Upper lobe of left lung (tissue), 4 donors: ENCODE data around the gene NKG7.

Experiments
- POLR2A ChIP-seq, 4 donors: fragments of 450-650 bp; IDR thresholded peaks; one replicate each; pipeline ENCODE4 v1.5.1; 2016 to 2017; ENCODE audit warnings: antibody characterized with exemption in 4 of 4, mild to moderate bottlenecking in 2 of 4
- TF ChIP-seq, protein P1 (sequence below), 6 experiments: fragments of 450-650 bp in 4 of 6; fragments of 200-600 bp in 2 of 6; sonication (generic) in 2 of 6; IDR thresholded peaks; one replicate each; pipeline ENCODE4 v1.5.1; 2016 to 2019; ENCODE audit warnings: antibody characterized with exemption in 6 of 6

DNA sequence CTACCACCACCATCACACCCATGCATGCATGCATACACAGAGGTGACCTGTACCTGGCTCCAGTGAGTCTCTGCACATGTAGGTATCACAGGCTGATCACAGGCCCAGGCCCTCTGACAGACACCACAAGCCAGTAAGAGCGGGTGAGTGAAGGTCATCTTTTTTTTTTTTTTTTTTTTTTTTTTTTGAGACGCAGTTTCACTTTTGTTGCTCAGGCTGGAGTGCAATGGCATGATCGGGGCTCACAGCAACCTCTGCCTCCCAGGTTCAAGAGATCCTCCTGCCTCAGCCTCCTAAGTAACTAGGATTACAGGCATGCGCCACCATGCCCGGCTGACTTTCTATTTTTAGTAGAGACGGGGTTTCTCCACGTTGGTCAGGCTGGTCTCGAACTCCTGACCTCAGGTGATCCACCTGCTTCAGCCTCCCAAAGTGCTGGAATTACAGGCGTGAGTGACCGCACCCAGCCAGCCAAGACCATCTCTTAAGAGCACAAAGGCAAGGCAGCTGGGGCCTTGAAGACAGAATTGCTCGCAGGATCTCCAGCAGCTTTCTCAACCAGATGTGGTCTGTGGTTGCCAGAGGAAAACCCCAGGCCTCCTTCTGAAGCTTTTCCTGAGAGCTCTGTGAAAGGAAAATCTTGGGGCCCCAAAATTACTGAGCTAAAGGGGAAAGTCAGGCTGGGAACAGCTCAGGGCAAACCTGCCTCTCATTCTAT is 3.2 kb upstream of the NKG7 start:
- TF ChIP-seq, protein P1, sequence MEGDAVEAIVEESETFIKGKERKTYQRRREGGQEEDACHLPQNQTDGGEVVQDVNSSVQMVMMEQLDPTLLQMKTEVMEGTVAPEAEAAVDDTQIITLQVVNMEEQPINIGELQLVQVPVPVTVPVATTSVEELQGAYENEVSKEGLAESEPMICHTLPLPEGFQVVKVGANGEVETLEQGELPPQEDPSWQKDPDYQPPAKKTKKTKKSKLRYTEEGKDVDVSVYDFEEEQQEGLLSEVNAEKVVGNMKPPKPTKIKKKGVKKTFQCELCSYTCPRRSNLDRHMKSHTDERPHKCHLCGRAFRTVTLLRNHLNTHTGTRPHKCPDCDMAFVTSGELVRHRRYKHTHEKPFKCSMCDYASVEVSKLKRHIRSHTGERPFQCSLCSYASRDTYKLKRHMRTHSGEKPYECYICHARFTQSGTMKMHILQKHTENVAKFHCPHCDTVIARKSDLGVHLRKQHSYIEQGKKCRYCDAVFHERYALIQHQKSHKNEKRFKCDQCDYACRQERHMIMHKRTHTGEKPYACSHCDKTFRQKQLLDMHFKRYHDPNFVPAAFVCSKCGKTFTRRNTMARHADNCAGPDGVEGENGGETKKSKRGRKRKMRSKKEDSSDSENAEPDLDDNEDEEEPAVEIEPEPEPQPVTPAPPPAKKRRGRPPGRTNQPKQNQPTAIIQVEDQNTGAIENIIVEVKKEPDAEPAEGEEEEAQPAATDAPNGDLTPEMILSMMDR (IDR thresholded peaks at IDR 0.05), result no peak
- no peak for TF ChIP-seq POLR2A (IDR thresholded peaks at IDR 0.05)
